ENCODE results near the gene SPATA2L.

Gene SPATA2L

DNA sequence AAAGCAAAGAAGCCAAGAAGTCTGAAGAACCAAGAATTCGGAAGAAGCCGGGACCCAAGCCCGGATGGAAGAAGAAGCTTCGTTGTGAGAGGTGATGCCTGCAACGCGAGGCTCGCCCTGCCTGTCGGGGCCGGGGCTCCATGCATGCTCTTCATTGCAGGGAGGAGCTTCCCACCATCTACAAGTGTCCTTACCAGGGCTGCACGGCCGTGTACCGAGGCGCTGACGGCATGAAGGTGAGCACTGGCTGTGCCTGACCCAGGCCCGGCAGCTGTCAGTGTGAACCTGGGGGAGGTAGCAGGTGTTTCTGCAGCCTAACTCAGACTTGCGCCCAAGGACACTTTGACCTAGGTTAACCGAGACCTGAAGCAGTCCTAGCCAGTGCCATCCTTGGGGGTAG is 31.8 kb upstream of the SPATA2L start:
- no peak for TF ChIP-seq ZFX (IDR thresholded peaks at IDR 0.05)
- TF ChIP-seq, protein P1, sequence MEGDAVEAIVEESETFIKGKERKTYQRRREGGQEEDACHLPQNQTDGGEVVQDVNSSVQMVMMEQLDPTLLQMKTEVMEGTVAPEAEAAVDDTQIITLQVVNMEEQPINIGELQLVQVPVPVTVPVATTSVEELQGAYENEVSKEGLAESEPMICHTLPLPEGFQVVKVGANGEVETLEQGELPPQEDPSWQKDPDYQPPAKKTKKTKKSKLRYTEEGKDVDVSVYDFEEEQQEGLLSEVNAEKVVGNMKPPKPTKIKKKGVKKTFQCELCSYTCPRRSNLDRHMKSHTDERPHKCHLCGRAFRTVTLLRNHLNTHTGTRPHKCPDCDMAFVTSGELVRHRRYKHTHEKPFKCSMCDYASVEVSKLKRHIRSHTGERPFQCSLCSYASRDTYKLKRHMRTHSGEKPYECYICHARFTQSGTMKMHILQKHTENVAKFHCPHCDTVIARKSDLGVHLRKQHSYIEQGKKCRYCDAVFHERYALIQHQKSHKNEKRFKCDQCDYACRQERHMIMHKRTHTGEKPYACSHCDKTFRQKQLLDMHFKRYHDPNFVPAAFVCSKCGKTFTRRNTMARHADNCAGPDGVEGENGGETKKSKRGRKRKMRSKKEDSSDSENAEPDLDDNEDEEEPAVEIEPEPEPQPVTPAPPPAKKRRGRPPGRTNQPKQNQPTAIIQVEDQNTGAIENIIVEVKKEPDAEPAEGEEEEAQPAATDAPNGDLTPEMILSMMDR (conservative IDR thresholded peaks at IDR 0.05) = no peak
- no peak overlapping the region for H3K27ac ChIP-seq

DNA sequence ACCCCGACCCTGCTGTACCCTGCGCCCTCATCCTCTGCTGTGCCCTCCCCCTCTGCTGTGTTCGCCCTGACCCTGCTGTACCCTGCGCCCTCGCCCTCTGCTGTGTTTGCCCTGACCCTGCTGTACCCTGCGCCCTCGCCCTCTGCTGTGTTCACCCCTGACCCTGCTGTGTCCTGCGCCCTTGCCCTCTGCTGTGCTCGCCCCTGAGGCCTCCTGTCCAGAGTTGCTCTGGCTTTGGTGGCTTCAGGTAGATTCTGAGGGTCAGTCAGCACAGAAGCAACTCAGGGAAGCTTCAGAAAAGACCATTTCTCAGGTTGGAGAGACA is 31.4 kb upstream of the SPATA2L start:
- TF ChIP-seq, protein P1 (conservative IDR thresholded peaks at IDR 0.05) = no peak
- TF ChIP-seq ZFX (IDR thresholded peaks at IDR 0.05) = no peak
- H3K27ac ChIP-seq = no peak overlapping the region

DNA sequence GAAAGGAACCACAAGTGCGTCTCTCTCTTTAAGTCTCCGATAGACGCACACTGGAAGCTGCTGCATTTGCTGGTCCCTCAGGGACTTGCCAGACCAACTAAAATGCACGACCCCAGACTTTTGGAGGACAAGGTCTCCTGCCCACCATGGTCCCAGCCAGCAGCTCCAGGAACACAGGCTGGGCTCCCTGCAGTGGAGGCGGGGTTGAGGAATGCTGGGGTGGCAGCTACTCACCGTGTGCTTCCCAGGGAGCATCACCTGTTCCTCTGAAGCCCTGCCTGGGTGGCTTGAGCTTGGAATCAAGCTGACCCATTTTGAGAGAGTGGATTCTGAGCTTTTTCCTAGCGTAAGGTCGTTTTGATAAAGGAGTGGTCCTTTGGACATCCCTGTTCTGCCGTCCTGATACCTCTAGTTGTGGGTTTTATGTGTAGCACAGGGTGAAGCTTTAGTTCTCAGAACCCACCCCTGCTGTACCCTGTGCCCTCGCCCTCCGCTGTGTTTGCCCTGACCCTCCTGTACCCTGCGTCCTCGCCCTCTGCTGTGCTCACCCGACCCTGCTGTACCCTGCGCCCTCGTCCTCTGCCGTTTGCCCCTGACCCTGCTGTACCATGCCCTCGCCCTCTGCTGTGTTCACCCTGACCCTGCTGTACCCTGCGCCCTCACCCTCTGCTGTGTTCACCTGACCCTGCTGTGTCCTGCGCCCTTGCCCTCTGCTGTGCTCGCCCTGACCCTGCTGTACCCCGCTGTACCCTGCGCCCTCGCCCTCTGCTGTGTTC is 30.8 kb upstream of the SPATA2L start:
- TF ChIP-seq ZFX (IDR thresholded peaks at IDR 0.05) = no peak
- TF ChIP-seq, protein P1 (conservative IDR thresholded peaks at IDR 0.05) = no peak
- H3K27ac ChIP-seq = no peak overlapping the region

DNA sequence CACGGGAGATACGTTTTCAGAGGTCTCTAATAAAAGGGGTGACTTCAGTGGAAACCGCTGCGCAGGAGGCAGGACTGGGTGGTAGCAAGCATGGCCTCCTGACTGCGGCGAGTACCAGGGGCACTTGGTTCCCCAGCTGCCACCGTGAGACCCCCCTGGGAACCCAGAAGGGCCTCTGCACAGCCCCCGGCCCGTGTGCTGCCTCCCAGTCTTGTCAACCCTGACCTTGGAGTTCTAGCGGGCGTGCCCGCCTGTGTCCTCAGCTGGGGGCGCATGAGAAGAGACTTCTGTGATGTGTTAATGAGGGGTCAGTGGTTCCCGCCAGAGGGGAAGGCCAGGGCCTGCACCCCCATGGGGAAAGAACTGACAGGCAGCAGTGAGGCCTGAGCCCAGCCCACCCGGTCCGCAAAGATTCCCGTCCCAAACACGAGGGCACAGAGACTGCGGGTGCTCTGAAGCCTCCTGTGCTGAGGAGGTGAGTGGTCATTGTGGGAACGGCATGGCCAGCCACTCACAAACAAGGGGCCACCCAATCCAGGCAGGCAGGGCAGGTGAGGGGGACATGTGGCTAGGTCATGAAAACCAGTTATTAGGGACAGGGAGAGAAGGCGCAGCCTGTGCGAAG is 29.2 kb upstream of the SPATA2L start:
- TF ChIP-seq, protein P1 (conservative IDR thresholded peaks at IDR 0.05) = no peak
- TF ChIP-seq ZFX (IDR thresholded peaks at IDR 0.05) = no peak
- H3K27ac ChIP-seq = no peak overlapping the region

DNA sequence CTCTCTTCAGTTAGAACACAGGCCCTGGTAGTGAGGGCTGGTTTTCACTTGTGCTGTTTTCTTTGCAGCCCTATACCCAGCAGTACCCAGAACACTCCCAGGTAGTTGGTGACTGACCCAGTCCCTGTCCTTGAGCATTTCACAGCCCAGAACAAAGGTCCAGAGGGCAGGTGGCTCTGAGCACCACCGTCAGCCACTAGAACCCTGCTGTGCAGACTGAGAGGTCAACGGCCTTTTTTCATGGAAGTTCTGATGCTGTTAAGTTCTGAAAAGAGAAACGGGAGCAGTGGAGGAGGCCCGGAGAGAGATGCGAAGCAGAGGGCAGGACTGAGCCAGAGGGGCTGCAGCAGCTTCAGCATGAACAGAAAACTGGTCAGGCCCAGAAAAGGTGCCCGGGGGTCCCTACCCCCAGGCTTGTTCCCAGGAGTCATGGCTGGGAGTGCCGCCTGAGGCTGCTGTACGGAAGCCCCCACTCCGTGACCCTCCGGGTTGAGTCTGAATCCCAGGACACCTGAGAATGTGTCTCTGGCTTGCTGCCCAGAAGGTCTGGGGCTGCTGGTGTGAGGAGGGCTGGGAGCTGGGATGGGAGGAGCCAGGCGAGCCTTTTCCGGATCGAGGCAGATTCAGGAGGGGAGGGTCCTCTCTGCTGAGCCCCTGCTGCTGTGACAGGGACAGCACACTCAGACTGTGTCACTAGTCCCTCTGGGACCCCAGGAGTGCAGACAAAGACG is 28.5 kb upstream of the SPATA2L start:
- no peak overlapping the region for H3K27ac ChIP-seq

DNA sequence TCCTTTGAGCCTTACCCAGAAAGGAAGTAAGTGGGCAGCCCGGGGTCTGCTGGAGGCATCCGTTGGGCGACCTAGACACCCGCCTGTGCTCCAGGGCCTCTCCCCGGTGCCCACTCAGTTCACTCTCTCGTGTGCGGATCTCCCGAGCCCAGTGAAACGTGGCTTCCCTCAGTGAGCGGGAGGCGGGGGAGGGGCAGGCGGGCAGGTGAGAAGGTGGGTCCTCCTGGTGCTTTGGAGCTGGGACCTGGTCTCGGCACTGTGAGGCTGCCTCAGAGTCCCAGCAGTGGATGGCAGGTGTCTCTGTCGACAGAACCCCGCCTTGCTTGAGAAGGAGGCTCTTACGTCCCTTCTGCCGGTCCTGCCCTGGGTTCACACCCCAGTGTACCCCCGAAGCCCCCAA is 27.8 kb upstream of the SPATA2L start:
- TF ChIP-seq, protein P1 (conservative IDR thresholded peaks at IDR 0.05) = no peak
- no peak for TF ChIP-seq ZFX (IDR thresholded peaks at IDR 0.05)
- no peak overlapping the region for H3K27ac ChIP-seq

More for the DNA sequence above, 28.5 kb upstream of the SPATA2L start:
- TF ChIP-seq ZFX (IDR thresholded peaks at IDR 0.05) = no peak
- TF ChIP-seq, protein P1 (conservative IDR thresholded peaks at IDR 0.05) = no peak

Data from C4-2B (cell line).